Suprapubic skin (tissue), 4 donors: ENCODE measurements around the gene CDC42BPA. TPM values are rescaled to one million over a fixed set of nuclear protein-coding genes. Genes with fewer than 3 reads are reported as not detected.

Experiments
- DNase-seq, 2 donors: peaks; one replicate each; pipeline ENCODE4 v3.0.0-alpha.2; 2019; ENCODE audit warnings: low spot score in 2 of 2
- H3K27ac ChIP-seq: fragments of 200-600 bp; sonication (generic); one replicate; pipeline ENCODE4 v1.5.1; 2019
- H3K27me3 ChIP-seq: fragments of 200-600 bp; sonication (generic); one replicate; pipeline ENCODE4 v1.5.1; 2019
- H3K36me3 ChIP-seq: fragments of 200-600 bp; sonication (generic); one replicate; pipeline ENCODE4 v1.5.1; 2019
- H3K4me1 ChIP-seq: fragments of 200-600 bp; sonication (generic); one replicate; pipeline ENCODE4 v1.5.1; 2019
- H3K4me3 ChIP-seq: fragments of 200-600 bp; sonication (generic); one replicate; pipeline ENCODE4 v1.5.1; 2019; ENCODE audit warnings: mild to moderate bottlenecking
- H3K9me3 ChIP-seq: fragments of 200-600 bp; sonication (generic); one replicate; pipeline ENCODE4 v1.5.1; 2019
- EP300 ChIP-seq: sonication (generic); formaldehyde crosslinking; IDR thresholded peaks from one replicate; pipeline ENCODE4 v1.6.1; 2017; ENCODE audit warnings: antibody characterized with exemption
- POLR2A ChIP-seq, 2 donors: fragments of 450-650 bp; IDR thresholded peaks; one replicate each; pipeline ENCODE4 v1.6.1; 2017; ENCODE audit warnings: antibody characterized with exemption in 2 of 2, mild to moderate bottlenecking in 2 of 2, moderate library complexity in 2 of 2
- POLR2AphosphoS5 ChIP-seq, 3 donors: sonication (generic); formaldehyde crosslinking; IDR thresholded peaks; one replicate each; pipeline ENCODE4 v1.6.1; 2017; ENCODE audit warnings: antibody characterized with exemption in 3 of 3
- WGBS: methylation state at CpG from one replicate; pipeline ENCODE4 v1.1.5; 2018; 5-methylcytosine and 5-hydroxymethylcytosine counted together
- total RNA-seq, 4 donors: library from RNA; depleted of rRNA; stranded (reverse); fragments of >200 nt; gene quantifications; one replicate each; pipeline ENCODE4 v1.1.0, GENCODE V29; 2016
- TF ChIP-seq, protein P1 (sequence below), 2 donors: fragments of 200-600 bp in 1 of 2; fragments of 450-650 bp in 1 of 2; sonication (generic) in 1 of 2; IDR thresholded peaks; one replicate each; pipeline ENCODE4 v1.5.1; 2016 to 2019; ENCODE audit warnings: antibody characterized with exemption in 2 of 2, mild to moderate bottlenecking in 1 of 2, moderate library complexity in 1 of 2

CDC42BPA gene
- total RNA-seq, 4 donors from 2014 or later, result 12.2 to 54.6 (median 14.9) TPM

DNA sequence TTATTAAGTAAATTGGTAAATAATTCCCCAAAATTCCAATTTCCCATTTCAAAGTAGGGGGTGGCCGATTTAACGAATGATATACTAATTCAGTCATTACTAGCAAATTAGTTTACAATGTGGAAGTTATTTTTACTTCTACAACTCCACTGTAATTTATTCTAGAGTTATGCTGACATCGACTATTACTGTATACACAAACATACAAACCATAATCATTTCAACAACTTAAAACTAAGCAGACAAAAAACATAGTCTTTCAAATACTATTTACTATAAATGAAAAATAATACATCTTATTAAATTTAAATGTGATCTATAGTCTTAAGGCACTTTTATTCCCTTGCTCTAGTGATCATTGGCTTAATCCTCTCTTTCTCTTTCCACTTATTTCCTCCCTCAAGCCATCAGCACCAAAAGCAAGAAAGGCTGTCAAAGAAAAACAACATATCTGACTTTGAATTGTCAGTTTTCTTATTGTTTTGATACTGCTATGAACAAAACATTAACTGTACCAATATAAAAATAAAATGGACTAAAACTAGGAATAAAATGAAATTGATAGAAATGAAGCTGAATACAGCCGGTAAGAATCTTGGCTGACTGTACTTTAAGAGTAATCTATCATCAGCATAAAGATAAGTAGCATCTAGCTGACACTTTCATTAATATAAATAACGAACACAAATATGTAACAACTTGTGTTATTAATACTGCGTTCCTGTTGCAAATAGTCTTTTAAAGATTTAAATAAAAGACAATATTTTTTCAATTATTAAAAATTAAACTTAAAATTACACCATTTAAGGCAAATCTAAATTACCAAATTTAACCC is 4.1 kb downstream of the CDC42BPA start:
- WGBS, result 40% methylated on average over 6 of the region's 6 CpGs
- DNase-seq, result no peak
- TF ChIP-seq POLR2AphosphoS5 (IDR thresholded peaks at IDR 0.05), result no peak
- no peak for TF ChIP-seq EP300
- TF ChIP-seq POLR2A (IDR thresholded peaks at IDR 0.05), result no peak
- TF ChIP-seq, protein P1, sequence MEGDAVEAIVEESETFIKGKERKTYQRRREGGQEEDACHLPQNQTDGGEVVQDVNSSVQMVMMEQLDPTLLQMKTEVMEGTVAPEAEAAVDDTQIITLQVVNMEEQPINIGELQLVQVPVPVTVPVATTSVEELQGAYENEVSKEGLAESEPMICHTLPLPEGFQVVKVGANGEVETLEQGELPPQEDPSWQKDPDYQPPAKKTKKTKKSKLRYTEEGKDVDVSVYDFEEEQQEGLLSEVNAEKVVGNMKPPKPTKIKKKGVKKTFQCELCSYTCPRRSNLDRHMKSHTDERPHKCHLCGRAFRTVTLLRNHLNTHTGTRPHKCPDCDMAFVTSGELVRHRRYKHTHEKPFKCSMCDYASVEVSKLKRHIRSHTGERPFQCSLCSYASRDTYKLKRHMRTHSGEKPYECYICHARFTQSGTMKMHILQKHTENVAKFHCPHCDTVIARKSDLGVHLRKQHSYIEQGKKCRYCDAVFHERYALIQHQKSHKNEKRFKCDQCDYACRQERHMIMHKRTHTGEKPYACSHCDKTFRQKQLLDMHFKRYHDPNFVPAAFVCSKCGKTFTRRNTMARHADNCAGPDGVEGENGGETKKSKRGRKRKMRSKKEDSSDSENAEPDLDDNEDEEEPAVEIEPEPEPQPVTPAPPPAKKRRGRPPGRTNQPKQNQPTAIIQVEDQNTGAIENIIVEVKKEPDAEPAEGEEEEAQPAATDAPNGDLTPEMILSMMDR (IDR thresholded peaks at IDR 0.05), result no peak
- no peaks in the 10 kb centered on the region for H3K36me3 ChIP-seq
- no peaks in the 10 kb centered on the region for H3K9me3 ChIP-seq
- H3K4me3 ChIP-seq, result peak overlapping the region; percentile 96
- H3K27me3 ChIP-seq, result no peaks in the 10 kb centered on the region
- peaks cover 22% of the 10 kb centered on the region for H3K4me1 ChIP-seq
- H3K27ac ChIP-seq, result no peak overlapping the region

DNA sequence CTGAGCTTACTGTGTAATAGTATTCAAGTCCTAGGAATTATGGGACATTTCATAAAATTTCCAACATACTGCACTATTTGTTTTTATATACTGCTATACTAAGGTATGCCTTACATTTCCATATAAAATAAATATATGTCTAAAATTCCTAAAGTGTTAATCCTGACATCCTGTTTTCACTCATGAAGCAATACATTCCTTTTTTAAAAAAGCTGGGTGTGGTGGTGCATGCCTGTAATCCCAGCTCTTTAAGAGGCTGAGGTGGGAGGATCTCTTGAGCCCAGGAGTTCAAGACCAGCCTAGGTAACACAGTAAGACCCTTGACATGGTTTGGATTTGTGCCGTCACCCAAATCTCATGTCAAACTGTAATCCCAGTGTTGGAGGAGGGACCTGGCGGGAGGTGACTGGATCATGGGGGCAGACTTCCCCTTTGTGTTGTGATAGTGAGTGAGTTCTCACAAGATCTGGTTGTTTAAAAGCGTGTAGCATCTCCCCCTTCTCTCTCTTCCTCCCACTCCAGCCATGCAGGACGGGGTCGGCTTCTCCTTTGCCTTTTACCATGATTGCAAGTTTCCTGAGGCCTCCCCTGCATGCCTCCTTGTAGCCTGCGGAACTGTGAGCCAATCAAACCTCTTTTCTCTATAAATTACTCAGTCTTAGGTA is 5.8 kb downstream of the CDC42BPA start:
- no peak overlapping the region for H3K4me3 ChIP-seq
- H3K27me3 ChIP-seq, result no peaks in the 10 kb centered on the region
- TF ChIP-seq POLR2AphosphoS5 (IDR thresholded peaks at IDR 0.05) (no peak), POLR2A (IDR thresholded peaks at IDR 0.05) (no peak), EP300 (no peak)
- TF ChIP-seq, protein P1 (IDR thresholded peaks at IDR 0.05), result no peak
- no peak for DNase-seq
- H3K27ac ChIP-seq, result no peak overlapping the region
- H3K9me3 ChIP-seq, result no peaks in the 10 kb centered on the region
- no peaks in the 10 kb centered on the region for H3K36me3 ChIP-seq
- 95% methylated on average over 6 of the region's 6 CpGs for WGBS
- H3K4me1 ChIP-seq, result peaks cover 28% of the 10 kb centered on the region

DNA sequence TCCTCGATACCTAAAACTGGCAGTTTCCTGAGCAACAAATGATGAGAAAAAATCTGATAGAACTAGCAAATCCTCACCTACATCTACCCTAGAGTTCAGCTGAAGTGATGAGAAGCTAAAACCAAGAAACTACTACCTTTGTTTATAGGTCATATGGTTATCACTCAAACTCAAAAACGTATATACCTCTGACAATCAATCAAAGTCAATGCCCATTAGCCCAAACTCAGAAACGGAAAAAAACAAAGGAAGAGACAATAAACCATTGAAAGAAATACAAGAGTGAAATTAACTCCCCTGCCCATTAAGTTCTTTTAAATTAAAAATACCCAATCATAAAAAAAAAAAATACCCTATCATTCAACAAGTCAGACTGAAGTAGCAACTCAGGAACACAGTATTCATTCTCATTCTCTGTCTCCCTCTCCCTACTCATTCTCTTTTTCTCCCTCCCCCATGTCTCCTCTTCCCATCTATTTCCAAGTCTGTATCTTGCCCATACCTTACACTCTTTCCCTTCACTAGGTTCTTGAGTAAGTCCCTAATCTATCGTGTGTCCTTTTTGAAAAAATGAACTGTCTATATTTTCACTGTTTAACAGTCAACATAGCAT is 6.8 kb downstream of the CDC42BPA start:
- DNase-seq, result no peak

DNA sequence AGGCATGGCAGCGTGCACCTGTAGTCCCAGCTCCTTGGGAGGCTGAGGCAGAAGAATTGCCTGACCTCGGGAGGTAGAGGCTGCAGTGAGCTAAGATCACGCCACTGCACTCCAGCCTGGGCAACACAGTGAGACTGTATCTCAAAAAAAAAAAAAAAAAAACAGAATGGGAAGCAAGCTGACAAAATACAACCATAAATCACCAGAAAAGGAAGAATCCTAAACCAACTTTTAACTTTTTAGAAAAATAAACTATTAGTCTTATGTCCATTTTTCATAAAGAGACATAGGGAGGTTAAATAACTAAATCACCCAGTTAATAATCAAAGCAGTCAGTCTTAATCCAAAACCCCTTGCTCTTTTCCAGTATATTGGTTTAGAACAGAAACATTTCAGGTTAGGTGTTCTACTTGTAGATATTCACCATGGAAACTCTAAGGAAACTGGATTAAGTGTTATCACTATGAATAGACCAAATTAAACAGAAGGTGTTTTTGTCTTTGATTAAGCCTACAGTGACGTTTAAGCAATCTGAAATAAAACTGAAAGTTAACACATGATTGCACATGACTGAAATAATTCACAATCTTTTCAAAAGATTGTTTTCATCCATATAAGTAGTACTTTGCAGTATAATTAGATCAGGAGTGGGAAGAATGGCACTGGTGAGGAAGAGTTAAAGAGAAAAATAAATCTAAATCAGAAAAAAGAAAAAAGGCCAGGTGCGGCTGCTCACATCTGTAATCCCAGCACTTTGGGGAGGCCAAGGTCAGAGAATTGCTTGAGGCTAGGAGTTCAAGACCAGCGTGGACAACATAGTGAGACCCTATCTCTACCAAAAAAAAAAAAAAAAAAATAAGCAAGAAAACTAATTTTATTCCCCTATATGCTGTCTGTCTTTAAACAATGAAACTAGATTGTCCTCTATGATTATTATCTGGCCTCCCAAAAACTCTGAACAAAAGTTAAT is 9.6 kb downstream of the CDC42BPA start:
- Histone ChIP-seq H3K9me3 (no peaks in the 10 kb centered on the region), H3K27me3 (no peaks in the 10 kb centered on the region), H3K4me1 (peaks cover 6% of the 10 kb centered on the region), H3K27ac (no peak overlapping the region), H3K36me3 (no peaks in the 10 kb centered on the region), H3K4me3 (no peak overlapping the region)
- DNase-seq, result no peak
- WGBS, result 74% methylated on average over 6 of the region's 6 CpGs
- TF ChIP-seq POLR2AphosphoS5 (IDR thresholded peaks at IDR 0.05), result no peak
- TF ChIP-seq EP300, result no peak
- TF ChIP-seq POLR2A (IDR thresholded peaks at IDR 0.05), result no peak
- TF ChIP-seq, protein P1 (IDR thresholded peaks at IDR 0.05), result no peak

More for the DNA sequence above, 6.8 kb downstream of the CDC42BPA start:
- H3K9me3 ChIP-seq, result no peaks in the 10 kb centered on the region
- TF ChIP-seq, protein P1 (IDR thresholded peaks at IDR 0.05), result no peak
- TF ChIP-seq POLR2A (IDR thresholded peaks at IDR 0.05) (no peak), POLR2AphosphoS5 (IDR thresholded peaks at IDR 0.05) (no peak), EP300 (no peak)
- H3K27ac ChIP-seq, result no peak overlapping the region
- no peaks in the 10 kb centered on the region for H3K27me3 ChIP-seq
- H3K4me3 ChIP-seq, result no peak overlapping the region
- H3K36me3 ChIP-seq, result no peaks in the 10 kb centered on the region
- WGBS, result 79% methylated on average over 4 of the region's 4 CpGs
- H3K4me1 ChIP-seq, result peaks cover 23% of the 10 kb centered on the region
